Lung (tissue), 12 donors: ENCODE measurements around the gene STS. TPM values are rescaled to one million over a fixed set of nuclear protein-coding genes. Genes with fewer than 3 reads are reported as not detected.

Experiments
- ATAC-seq: fragments of 200-7000 bp; cut with Tn5 transposase; one replicate; pipeline ENCODE4 v1.9.1; 2020; ENCODE audit warnings: moderate number of reproducible peaks; ENCODE audit not compliant: insufficient read depth, low FRiP score
- DNase-seq, 3 donors: peaks; one replicate each; pipeline ENCODE4 v3.0.0-alpha.2; 2013 to 2017
- H3K27ac ChIP-seq, 2 donors: one replicate each; pipeline ENCODE4 v1.5.1; 2013; ENCODE audit warnings: mild to moderate bottlenecking in 2 of 2, moderate library complexity in 2 of 2, control low read depth in 1 of 2, inconsistent platforms in 1 of 2, low read depth in 1 of 2, low read length in 1 of 2
- H3K27me3 ChIP-seq, 3 donors: one replicate each; pipeline ENCODE4 v1.5.1; 2013; ENCODE audit warnings: low read length in 2 of 3; ENCODE audit not compliant: control insufficient read depth in 3 of 3, insufficient read depth in 3 of 3
- H3K36me3 ChIP-seq, 4 donors: one replicate each; pipeline ENCODE4 v1.5.1; 2013; ENCODE audit warnings: low read length in 4 of 4, mild to moderate bottlenecking in 1 of 4, moderate library complexity in 1 of 4; ENCODE audit not compliant: control insufficient read depth in 4 of 4, insufficient read depth in 4 of 4
- H3K4me1 ChIP-seq, 5 donors: one replicate each; pipeline ENCODE4 v1.5.1; 2013; ENCODE audit warnings: low read length in 5 of 5, mild to moderate bottlenecking in 2 of 5, moderate library complexity in 1 of 5; ENCODE audit not compliant: control insufficient read depth in 5 of 5, insufficient read depth in 5 of 5
- H3K4me3 ChIP-seq: one replicate; pipeline ENCODE4 v1.5.1; 2013; ENCODE audit warnings: mild to moderate bottlenecking, control low read depth, moderate library complexity
- H3K9ac ChIP-seq, 2 donors: one replicate each; pipeline ENCODE4 v1.5.1; 2013; ENCODE audit warnings: low read length in 2 of 2, control low read depth in 1 of 2; ENCODE audit not compliant: insufficient read depth in 1 of 2
- H3K9me3 ChIP-seq, 4 donors: one replicate each; pipeline ENCODE4 v1.5.1; 2013; ENCODE audit warnings: low read length in 3 of 4, mild to moderate bottlenecking in 1 of 4, moderate library complexity in 1 of 4; ENCODE audit not compliant: control insufficient read depth in 4 of 4, insufficient read depth in 3 of 4
- WGBS, 2 donors: extraction: QIAGEN DNeasy Blood & Tissue Kit; methylation state at CpG; one replicate each; pipeline ENCODE4 v1.1.7; 2013; 5-methylcytosine and 5-hydroxymethylcytosine counted together
- polyA plus RNA-seq, 2 donors: library from polyadenylated mRNA; stranded (reverse); fragments of 200-250 nt; gene quantifications; one replicate each; pipeline ENCODE4 v1.2.1, GENCODE V29; 2013
- total RNA-seq, 2 donors: library from RNA; depleted of rRNA in 1 of 2; stranded (reverse); fragments of >200 nt in 1 of 2; gene quantifications; one replicate each; pipeline ENCODE4 v1.2.1, GENCODE V29; 2014 to 2021
- TF ChIP-seq, protein P1 (sequence below): IDR thresholded peaks from 2 replicates; pipeline ENCODE4 v1.5.1; 2012; ENCODE audit warnings: mild to moderate bottlenecking; ENCODE audit errors: control extremely low read depth, extremely low read depth
- donor health status: control.
- donor health status: control.
- donor health status: Bipolar disorder and iron deficiency.
- donor health status: healthy.
- donor health status: DM: yes; HTN: yes; CAD: no.

The STS gene
- total and polyA plus RNA-seq, 4 donors = 5.1 to 16.7 (median 10.9) TPM

DNA sequence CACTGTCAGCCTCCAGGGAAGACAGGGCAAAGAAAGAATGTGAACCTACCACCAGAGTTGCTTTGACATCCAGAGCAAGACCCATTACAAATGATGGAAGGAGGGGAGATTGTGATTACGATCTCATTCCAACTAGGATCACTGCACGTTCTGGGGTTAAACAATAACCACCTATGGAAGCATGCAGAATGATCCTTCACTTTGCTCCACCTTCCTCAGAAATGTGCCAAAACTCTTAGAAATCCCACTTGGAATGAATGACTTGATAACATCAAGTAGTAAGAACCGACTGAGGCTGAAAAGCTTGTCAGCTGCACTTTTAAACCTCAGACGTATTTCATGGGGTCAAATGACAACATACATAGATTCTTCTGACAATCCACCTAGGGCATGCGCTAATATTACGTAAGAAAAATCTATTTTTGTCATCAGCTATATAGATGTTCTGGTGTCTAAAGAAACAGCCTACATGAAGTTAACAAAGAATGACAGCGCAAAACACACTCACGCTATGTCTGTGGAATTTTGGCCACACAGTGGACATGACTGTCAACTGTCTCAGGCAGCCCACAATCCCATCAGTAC is 3.5 kb upstream of the STS start:
- no peak for ATAC-seq
- H3K9me3 ChIP-seq = peaks cover 0 to 2% (median 0%) of the 10 kb centered on the region in 4 donors
- no peak for DNase-seq
- peaks cover 0 to 25% (median 5%) of the 10 kb centered on the region in 3 donors for H3K27me3 ChIP-seq
- TF ChIP-seq, protein P1, sequence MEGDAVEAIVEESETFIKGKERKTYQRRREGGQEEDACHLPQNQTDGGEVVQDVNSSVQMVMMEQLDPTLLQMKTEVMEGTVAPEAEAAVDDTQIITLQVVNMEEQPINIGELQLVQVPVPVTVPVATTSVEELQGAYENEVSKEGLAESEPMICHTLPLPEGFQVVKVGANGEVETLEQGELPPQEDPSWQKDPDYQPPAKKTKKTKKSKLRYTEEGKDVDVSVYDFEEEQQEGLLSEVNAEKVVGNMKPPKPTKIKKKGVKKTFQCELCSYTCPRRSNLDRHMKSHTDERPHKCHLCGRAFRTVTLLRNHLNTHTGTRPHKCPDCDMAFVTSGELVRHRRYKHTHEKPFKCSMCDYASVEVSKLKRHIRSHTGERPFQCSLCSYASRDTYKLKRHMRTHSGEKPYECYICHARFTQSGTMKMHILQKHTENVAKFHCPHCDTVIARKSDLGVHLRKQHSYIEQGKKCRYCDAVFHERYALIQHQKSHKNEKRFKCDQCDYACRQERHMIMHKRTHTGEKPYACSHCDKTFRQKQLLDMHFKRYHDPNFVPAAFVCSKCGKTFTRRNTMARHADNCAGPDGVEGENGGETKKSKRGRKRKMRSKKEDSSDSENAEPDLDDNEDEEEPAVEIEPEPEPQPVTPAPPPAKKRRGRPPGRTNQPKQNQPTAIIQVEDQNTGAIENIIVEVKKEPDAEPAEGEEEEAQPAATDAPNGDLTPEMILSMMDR = no peak
- peaks cover 0 to 9% (median 0%) of the 10 kb centered on the region in 5 donors for H3K4me1 ChIP-seq
- peaks cover 0 to 2% (median 0%) of the 10 kb centered on the region in 4 donors for H3K36me3 ChIP-seq
- WGBS, 2 donors = 71 to 72% methylated on average over 8 of the region's 8 CpGs
- H3K27ac ChIP-seq = peak overlapping the region in 1 of 2 donors; percentile 62
- H3K9ac ChIP-seq = no peak overlapping the region
- H3K4me3 ChIP-seq = no peak overlapping the region

DNA sequence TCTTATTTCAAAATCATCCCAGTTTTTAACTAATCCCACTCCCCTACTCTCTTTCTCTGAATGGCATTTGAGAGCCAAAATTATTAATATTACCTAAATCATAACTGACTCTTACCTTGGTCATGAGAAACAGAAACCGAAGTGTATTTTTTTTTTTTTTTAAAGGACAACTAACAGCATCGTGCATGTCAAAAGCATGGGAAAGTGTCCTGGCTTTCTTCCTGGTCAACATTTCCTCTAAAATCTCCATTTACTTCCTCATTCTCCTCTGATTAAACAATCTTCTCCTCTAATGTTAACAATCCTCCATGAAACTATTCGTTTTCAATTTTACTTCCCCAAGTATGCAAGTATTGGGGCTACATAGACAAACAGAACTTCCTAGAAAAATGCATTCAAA is 2.1 kb upstream of the STS start:
- Histone ChIP-seq H3K36me3 (peaks cover 0 to 2% (median 0%) of the 10 kb centered on the region in 4 donors), H3K4me1 (peaks cover 0 to 9% (median 0%) of the 10 kb centered on the region in 5 donors), H3K9me3 (no peaks in the 10 kb centered on the region), H3K9ac (no peak overlapping the region), H3K27ac (no peak overlapping the region), H3K4me3 (no peak overlapping the region), H3K27me3 (peaks cover 0 to 31% (median 5%) of the 10 kb centered on the region in 3 donors)
- WGBS, 2 donors = 12 to 13% methylated on average over 3 of the region's 3 CpGs
- no peak for ATAC-seq
- DNase-seq = no peak
- TF ChIP-seq, protein P1 = no peak

DNA sequence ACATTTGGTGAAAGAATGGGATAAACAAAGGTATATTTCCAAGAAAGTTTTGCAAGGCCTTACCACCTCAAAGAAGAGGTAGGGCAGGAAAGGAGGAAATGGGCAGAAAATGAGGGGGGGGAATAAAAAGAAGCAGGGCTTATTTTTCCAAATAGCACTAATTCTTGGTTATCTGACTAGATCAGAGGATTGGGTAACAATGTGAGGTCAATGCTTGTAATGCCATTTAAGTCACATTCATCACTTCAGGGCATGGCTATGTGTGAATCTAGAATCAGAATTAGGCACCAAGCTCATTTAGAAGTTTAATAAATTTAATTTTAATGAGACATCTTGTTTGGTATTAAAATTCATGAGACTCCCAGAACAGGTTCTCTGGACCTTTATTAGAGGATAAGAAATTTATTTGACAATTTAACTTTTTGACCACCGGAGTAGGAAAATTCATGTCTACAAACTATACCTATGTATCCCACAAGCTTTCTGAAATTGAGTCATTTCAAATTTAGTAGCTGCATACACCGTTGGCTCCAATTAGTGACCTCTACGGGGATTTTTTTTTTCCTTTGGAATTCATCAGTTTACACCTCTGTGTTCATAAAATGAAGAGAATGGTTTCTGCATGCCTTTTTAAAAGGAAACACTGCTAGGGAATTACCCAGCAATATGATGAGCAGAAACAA is 1.4 kb upstream of the STS start:
- peaks cover 0 to 9% (median 0%) of the 10 kb centered on the region in 5 donors for H3K4me1 ChIP-seq
- DNase-seq (no peak), ATAC-seq (no peak)
- H3K9me3 ChIP-seq = no peaks in the 10 kb centered on the region
- no peak overlapping the region for H3K27ac ChIP-seq
- no peaks in the 10 kb centered on the region for H3K36me3 ChIP-seq
- no peak overlapping the region for H3K9ac ChIP-seq
- WGBS, 2 donors = 86 to 90% methylated on average over 3 of the region's 3 CpGs
- TF ChIP-seq, protein P1 = no peak
- H3K27me3 ChIP-seq = peaks cover 0 to 33% (median 3%) of the 10 kb centered on the region in 3 donors
- no peak overlapping the region for H3K4me3 ChIP-seq
